Measurements from ENCODE around the gene GMDS. TPM values are rescaled to one million over a fixed set of nuclear protein-coding genes. Genes with fewer than 3 reads are reported as not detected.

GMDS gene
- total RNA-seq, 1 experiment from 2014 or later = 27.6 TPM

- DNase-seq = no peak
- whole genome bisulfite sequencing (ENCODE audit: extremely low coverage, insufficient read length, low lambda C conversion rate) = no CpG with 5 or more reads among the region's 2 CpGs
- H3K27ac Mint-ChIP-seq = no peak overlapping the region; a peak in 1 of 7 replicates
These were observed 573.0 kb downstream of the GMDS start for GRCh38 chr6:1672379-1672778.

More at GRCh38 chr6:1672379-1672778, 573.0 kb downstream of the GMDS start:
- no peaks in the 10 kb centered on the region for H3K79me2 ChIP-seq (ENCODE audit: insufficient read depth, low read length)
- no peak overlapping the region for H2BK12ac ChIP-seq (ENCODE audit: insufficient read length, low read depth, low read length)
- TF ChIP-seq, protein P1, sequence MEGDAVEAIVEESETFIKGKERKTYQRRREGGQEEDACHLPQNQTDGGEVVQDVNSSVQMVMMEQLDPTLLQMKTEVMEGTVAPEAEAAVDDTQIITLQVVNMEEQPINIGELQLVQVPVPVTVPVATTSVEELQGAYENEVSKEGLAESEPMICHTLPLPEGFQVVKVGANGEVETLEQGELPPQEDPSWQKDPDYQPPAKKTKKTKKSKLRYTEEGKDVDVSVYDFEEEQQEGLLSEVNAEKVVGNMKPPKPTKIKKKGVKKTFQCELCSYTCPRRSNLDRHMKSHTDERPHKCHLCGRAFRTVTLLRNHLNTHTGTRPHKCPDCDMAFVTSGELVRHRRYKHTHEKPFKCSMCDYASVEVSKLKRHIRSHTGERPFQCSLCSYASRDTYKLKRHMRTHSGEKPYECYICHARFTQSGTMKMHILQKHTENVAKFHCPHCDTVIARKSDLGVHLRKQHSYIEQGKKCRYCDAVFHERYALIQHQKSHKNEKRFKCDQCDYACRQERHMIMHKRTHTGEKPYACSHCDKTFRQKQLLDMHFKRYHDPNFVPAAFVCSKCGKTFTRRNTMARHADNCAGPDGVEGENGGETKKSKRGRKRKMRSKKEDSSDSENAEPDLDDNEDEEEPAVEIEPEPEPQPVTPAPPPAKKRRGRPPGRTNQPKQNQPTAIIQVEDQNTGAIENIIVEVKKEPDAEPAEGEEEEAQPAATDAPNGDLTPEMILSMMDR (conservative IDR thresholded peaks at IDR 0.05) = no peak
- Mint-ChIP-seq H3K4me1 (peaks cover 7 to 9% of the 10 kb centered on the region in 2 experiments; a peak in 3 of 4 replicates), H3K9me3 (no peaks in the 10 kb centered on the region; a peak in 1 of 5 replicates), H3K27me3 (ENCODE audit: low read depth) (peaks cover 5% of the 10 kb centered on the region; the same call in 1 of the 2 replicates), H3K36me3 (ENCODE audit: insufficient read depth in 1 of 3, low read depth in 3 of 3) (peaks cover 0 to 2% (median 0%) of the 10 kb centered on the region in 3 experiments; a peak in 1 of 7 replicates), H3K4me3 (no peak overlapping the region)
- no peak overlapping the region for H4K91ac ChIP-seq (ENCODE audit: insufficient read length, low read depth, low read length)
- no peak overlapping the region for H3K4ac ChIP-seq (ENCODE audit: low read depth, low read length)
- H3K79me1 ChIP-seq (ENCODE audit: insufficient read depth, low read depth, low read length, poor library complexity, severe bottlenecking) = no peaks in the 10 kb centered on the region
- no peak overlapping the region for H3K9ac ChIP-seq (ENCODE audit: extremely low read depth, insufficient read length, low read length)
- no peak overlapping the region for H3K27ac ChIP-seq (ENCODE audit: insufficient read length, low read depth, low read length)
- no peak overlapping the region for H3K18ac ChIP-seq (ENCODE audit: insufficient read length, low read depth, low read length)
- no peak overlapping the region for H3K23ac ChIP-seq (ENCODE audit: insufficient read length, low read depth, low read length)
- no peak overlapping the region for H3T11ph ChIP-seq (ENCODE audit: low read length)
- H2AFZ ChIP-seq (ENCODE audit: low read length) = no peak overlapping the region
- H3K23me2 ChIP-seq (ENCODE audit: insufficient read length, low read depth, low read length, poor library complexity, severe bottlenecking) = no peaks in the 10 kb centered on the region
- no peak overlapping the region for H3K56ac ChIP-seq (ENCODE audit: insufficient read length, low read depth, low read length)
- H2BK5ac ChIP-seq (ENCODE audit: insufficient read length, low read length) = no peak overlapping the region
- no peak overlapping the region for H4K5ac ChIP-seq (ENCODE audit: insufficient read length, low read depth, low read length)
- H3K4me1 ChIP-seq (ENCODE audit: insufficient read depth, low read length) = no peaks in the 10 kb centered on the region
- no peak overlapping the region for H2BK15ac ChIP-seq (ENCODE audit: low read depth, low read length)
- H2AK5ac ChIP-seq (ENCODE audit: insufficient read length, low read length) = no peak overlapping the region
- H3K14ac ChIP-seq (ENCODE audit: insufficient read depth, low read length) = no peak overlapping the region
- no peaks in the 10 kb centered on the region for H4K20me1 ChIP-seq (ENCODE audit: control insufficient read depth, insufficient read depth, insufficient read length)
- H3K9me3 ChIP-seq (ENCODE audit: control insufficient read depth, low read depth, low read length) = no peaks in the 10 kb centered on the region
- no peak overlapping the region for H2BK120ac ChIP-seq (ENCODE audit: low read depth, low read length, poor library complexity, severe bottlenecking)
- no peak overlapping the region for H2BK20ac ChIP-seq (ENCODE audit: low read depth, low read length, poor library complexity, severe bottlenecking)
- H3K4me2 ChIP-seq (ENCODE audit: insufficient read depth, insufficient read length, low read length) = no peak overlapping the region
- H4K8ac ChIP-seq (replicated peaks; ENCODE audit: insufficient read length, low read depth, low read length) = no peak overlapping the region
- H3K27me3 ChIP-seq (ENCODE audit: insufficient read depth, low read length) = no peaks in the 10 kb centered on the region
